HL-60 (cell line): ENCODE data around the gene SPESP1.

Experiments
- DNase-seq, 2 experiments: peaks; one replicate each; pipeline ENCODE4 v3.0.0-alpha.2; 2010 to 2020; ENCODE audit warnings: low read depth in 1 of 2, low spot score in 1 of 2
- H3K27ac ChIP-seq: fragments of 250-450 bp; sonication (Bioruptor Pico); replicated peaks from 2 replicates; pipeline ENCODE4 v1.5.1; 2020; ENCODE audit warnings: mild to moderate bottlenecking, moderate library complexity
- H3K27me3 ChIP-seq: fragments of 250-450 bp; sonication (Bioruptor Pico); 2 replicates; pipeline ENCODE4 v1.5.1; 2021; ENCODE audit warnings: mild to moderate bottlenecking, moderate library complexity; ENCODE audit not compliant: insufficient read depth, poor library complexity, severe bottlenecking
- H3K4me3 ChIP-seq: replicated peaks from 2 replicates; pipeline ENCODE4 v1.5.1; 2011; ENCODE audit warnings: mild to moderate bottlenecking, control low read depth, low read length; ENCODE audit not compliant: insufficient read depth
- GABPA ChIP-seq: IDR thresholded peaks from 2 replicates; pipeline ENCODE4 v1.6.1; 2012; ENCODE audit warnings: low read depth
- POLR2AphosphoS5 ChIP-seq: IDR thresholded peaks from 2 replicates; pipeline ENCODE4 v1.6.1; 2012; ENCODE audit warnings: low read depth
- SPI1 ChIP-seq: IDR thresholded peaks from 2 replicates; pipeline ENCODE4 v1.6.1; 2012; ENCODE audit warnings: low read depth, mild to moderate bottlenecking, borderline replicate concordance
- long read RNA-seq: library from polyadenylated mRNA; unstranded; transcript quantifications from one replicate; pipeline ENCODE4 v2.0.0, GENCODE V29; 2020
- TF ChIP-seq, protein P1 (sequence below): IDR thresholded peaks from 2 replicates; pipeline ENCODE4 v1.6.1; 2012; ENCODE audit warnings: low read depth; ENCODE audit not compliant: insufficient replicate concordance
- TF ChIP-seq, protein P2 (sequence below): IDR thresholded peaks from one replicate; pipeline ENCODE4 v1.5.1; 2011; ENCODE audit warnings: low read length, control low read depth, inconsistent platforms; ENCODE audit not compliant: insufficient read depth

Gene SPESP1
- long read RNA-seq, partial matches to known transcripts: 0 of 1 reads
- long read RNA-seq, other reads (novel, unspliced or antisense): 1 of 1 reads

DNA sequence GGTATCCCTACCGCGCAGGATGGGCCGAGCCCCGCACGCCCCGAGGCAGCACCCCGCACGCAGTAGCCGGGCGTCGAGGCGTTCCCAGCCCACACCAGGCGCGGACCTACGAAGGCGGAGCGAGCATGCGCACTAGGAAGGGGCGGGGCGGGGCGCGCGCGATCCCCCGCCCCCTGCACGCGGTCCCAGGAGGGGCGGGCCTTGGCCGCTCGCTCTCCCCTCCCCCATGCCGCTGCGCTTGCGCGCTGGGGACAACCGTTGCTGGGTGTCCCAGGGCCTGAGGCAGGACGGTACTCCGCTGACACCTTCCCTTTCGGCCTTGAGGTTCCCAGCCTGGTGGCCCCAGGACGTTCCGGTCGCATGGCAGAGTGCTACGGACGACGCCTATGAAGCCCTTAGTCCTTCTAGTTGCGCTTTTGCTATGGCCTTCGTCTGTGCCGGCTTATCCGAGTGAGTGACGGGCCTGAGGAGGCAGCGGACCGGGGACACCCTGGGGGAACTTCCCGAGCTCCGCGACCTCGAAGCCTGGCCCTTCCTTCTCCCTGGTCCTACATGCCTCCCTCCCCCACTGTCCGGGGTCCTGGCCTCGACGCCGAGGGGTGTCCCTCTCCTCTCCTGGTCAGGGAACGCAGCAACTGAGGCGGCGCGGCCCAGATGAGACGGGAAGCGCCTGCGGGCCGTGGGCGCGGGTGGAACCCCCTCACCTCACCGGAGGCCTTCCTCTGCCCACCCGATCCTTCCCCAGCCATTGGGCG is at the start of gene SPESP1:
SPESP1 (plus strand) TSS at position 258 of the 755 bp plus-strand sequence; CDS start at position 387, 129 bp downstream.
- no peak for DNase-seq
- no peak within 1 kb of the TSS for H3K27ac ChIP-seq
- TF ChIP-seq, protein P1, sequence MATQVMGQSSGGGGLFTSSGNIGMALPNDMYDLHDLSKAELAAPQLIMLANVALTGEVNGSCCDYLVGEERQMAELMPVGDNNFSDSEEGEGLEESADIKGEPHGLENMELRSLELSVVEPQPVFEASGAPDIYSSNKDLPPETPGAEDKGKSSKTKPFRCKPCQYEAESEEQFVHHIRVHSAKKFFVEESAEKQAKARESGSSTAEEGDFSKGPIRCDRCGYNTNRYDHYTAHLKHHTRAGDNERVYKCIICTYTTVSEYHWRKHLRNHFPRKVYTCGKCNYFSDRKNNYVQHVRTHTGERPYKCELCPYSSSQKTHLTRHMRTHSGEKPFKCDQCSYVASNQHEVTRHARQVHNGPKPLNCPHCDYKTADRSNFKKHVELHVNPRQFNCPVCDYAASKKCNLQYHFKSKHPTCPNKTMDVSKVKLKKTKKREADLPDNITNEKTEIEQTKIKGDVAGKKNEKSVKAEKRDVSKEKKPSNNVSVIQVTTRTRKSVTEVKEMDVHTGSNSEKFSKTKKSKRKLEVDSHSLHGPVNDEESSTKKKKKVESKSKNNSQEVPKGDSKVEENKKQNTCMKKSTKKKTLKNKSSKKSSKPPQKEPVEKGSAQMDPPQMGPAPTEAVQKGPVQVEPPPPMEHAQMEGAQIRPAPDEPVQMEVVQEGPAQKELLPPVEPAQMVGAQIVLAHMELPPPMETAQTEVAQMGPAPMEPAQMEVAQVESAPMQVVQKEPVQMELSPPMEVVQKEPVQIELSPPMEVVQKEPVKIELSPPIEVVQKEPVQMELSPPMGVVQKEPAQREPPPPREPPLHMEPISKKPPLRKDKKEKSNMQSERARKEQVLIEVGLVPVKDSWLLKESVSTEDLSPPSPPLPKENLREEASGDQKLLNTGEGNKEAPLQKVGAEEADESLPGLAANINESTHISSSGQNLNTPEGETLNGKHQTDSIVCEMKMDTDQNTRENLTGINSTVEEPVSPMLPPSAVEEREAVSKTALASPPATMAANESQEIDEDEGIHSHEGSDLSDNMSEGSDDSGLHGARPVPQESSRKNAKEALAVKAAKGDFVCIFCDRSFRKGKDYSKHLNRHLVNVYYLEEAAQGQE: no peak
- TF ChIP-seq SPI1 (no peak), GABPA (no peak), POLR2AphosphoS5 (no peak)
- TF ChIP-seq, protein P2, sequence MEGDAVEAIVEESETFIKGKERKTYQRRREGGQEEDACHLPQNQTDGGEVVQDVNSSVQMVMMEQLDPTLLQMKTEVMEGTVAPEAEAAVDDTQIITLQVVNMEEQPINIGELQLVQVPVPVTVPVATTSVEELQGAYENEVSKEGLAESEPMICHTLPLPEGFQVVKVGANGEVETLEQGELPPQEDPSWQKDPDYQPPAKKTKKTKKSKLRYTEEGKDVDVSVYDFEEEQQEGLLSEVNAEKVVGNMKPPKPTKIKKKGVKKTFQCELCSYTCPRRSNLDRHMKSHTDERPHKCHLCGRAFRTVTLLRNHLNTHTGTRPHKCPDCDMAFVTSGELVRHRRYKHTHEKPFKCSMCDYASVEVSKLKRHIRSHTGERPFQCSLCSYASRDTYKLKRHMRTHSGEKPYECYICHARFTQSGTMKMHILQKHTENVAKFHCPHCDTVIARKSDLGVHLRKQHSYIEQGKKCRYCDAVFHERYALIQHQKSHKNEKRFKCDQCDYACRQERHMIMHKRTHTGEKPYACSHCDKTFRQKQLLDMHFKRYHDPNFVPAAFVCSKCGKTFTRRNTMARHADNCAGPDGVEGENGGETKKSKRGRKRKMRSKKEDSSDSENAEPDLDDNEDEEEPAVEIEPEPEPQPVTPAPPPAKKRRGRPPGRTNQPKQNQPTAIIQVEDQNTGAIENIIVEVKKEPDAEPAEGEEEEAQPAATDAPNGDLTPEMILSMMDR: no peak
- H3K27me3 ChIP-seq: no peaks in the 10 kb centered on the region
- H3K4me3 ChIP-seq: no peak within 1 kb of the TSS

DNA sequence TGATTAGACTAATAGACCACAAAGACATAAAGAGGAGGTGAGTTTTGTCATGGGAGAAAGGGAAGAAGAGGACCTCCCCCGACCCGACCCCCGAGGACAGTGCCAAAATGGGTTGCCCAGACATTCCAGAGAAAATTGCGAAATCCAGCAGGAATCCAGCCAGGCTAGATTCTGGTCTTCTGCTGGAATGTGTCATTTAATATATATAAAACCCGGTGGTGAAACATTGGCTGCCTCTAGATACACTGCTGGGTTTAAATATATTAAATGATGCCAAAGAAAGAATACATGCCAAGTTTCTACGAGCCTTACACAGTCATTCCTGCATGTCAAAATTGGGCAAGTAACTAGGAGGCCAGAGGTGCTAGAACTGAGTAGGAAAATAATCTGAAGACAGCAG is 45.3 kb upstream of the SPESP1 start:
- no peak overlapping the region for H3K4me3 ChIP-seq
- no peaks in the 10 kb centered on the region for H3K27me3 ChIP-seq
- no peak for DNase-seq
- no peak overlapping the region for H3K27ac ChIP-seq
- TF ChIP-seq GABPA (no peak), POLR2AphosphoS5 (no peak), SPI1 (no peak)
- TF ChIP-seq, protein P1: no peak
- TF ChIP-seq, protein P2: no peak

DNA sequence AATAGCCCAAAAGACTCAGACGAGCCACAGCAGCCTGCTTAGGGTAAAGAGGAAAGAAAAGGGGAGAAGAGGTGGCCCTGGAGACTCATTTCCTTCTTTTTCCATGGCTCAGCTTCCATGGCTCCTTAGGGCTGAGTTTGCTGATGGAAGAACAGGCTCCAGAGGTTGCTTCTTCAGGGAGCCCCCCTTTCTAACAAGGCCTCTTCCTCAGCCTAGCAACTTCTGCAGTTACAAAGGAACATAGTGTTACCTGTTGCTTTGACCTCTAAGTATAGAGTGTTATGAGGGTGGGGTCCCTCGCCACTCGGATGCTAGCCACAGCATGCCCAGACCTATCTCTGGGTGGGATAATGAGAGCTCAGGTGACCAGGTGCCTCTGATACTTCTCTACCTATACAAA is 43.2 kb upstream of the SPESP1 start:
- Histone ChIP-seq H3K27ac (no peak overlapping the region), H3K4me3 (no peak overlapping the region), H3K27me3 (no peaks in the 10 kb centered on the region)
- DNase-seq: no peak
- TF ChIP-seq GABPA: no peak
- no peak for TF ChIP-seq POLR2AphosphoS5
- TF ChIP-seq, protein P2: no peak
- TF ChIP-seq, protein P1: no peak
- TF ChIP-seq SPI1: no peak
